Measurements from ENCODE around the gene ULK1.
"Not testable (repeated sequence)": the region's sequence is repeated elsewhere in the genome, so short reads cannot be mapped to it uniquely, and the experiment has no call there.

Gene ULK1

GRCh38 chr12:131862084-131862441 is 32.4 kb upstream of the ULK1 start:
- no peak for DNase-seq (ENCODE audit: low read depth)

- DNase-seq (ENCODE audit: low read depth): no peak
These were observed 31.8 kb upstream of the ULK1 start for GRCh38 chr12:131862600-131862993.

- DNase-seq (ENCODE audit: low read depth): no peak
These were observed 31.3 kb upstream of the ULK1 start for GRCh38 chr12:131862994-131863710.

GRCh38 chr12:131863711-131864396 is 30.6 kb upstream of the ULK1 start:
- DNase-seq (ENCODE audit: low read depth): no peak

- DNase-seq (ENCODE audit: low read depth): no peak
These were observed 30.0 kb upstream of the ULK1 start for GRCh38 chr12:131864469-131864868.

GRCh38 chr12:131865180-131865875 is 29.1 kb upstream of the ULK1 start:
- no peak for DNase-seq (ENCODE audit: low read depth)

- DNase-seq (ENCODE audit: low read depth): no peak
These were observed 27.0 kb upstream of the ULK1 start for GRCh38 chr12:131867471-131867870.

GRCh38 chr12:131867891-131868675 is 26.3 kb upstream of the ULK1 start:
- no peak for DNase-seq (ENCODE audit: low read depth)

- no peak for DNase-seq (ENCODE audit: low read depth)
These were observed 24.5 kb upstream of the ULK1 start for GRCh38 chr12:131869871-131870418.

GRCh38 chr12:131871677-131872076 is 22.7 kb upstream of the ULK1 start:
- DNase-seq (ENCODE audit: low read depth): no peak

GRCh38 chr12:131872154-131873051 is 22.0 kb upstream of the ULK1 start:
- no peak for DNase-seq (ENCODE audit: low read depth)

GRCh38 chr12:131873293-131873692 is 21.1 kb upstream of the ULK1 start:
- DNase-seq (ENCODE audit: low read depth): no peak

- not testable (repeated sequence) for DNase-seq (ENCODE audit: low read depth)
These were observed 19.4 kb upstream of the ULK1 start for GRCh38 chr12:131874972-131875371.

- DNase-seq (ENCODE audit: low read depth): not testable (repeated sequence)
These were observed 17.2 kb upstream of the ULK1 start for GRCh38 chr12:131877216-131877615.

GRCh38 chr12:131878436-131878835 is 16.0 kb upstream of the ULK1 start:
- not testable (repeated sequence) for DNase-seq (ENCODE audit: low read depth)

- no peak for DNase-seq (ENCODE audit: low read depth)
These were observed 11.5 kb upstream of the ULK1 start for GRCh38 chr12:131882804-131883520.

- DNase-seq (ENCODE audit: low read depth): no peak
These were observed 10.9 kb upstream of the ULK1 start for GRCh38 chr12:131883521-131883900.

- not testable (repeated sequence) for DNase-seq (ENCODE audit: low read depth)
These were observed 9.3 kb upstream of the ULK1 start for GRCh38 chr12:131885076-131885475.

- DNase-seq (ENCODE audit: low read depth): no peak
These were observed 8.8 kb upstream of the ULK1 start for GRCh38 chr12:131885543-131886057.

GRCh38 chr12:131891722-131892121 is 2.7 kb upstream of the ULK1 start:
- DNase-seq (ENCODE audit: low read depth): not testable (repeated sequence)

Data from stimulated activated CD8-positive, alpha-beta memory T cell treated with anti-CD3 and anti-CD28 coated beads, Interleukin-7, amount 100 ng/mL, for 24 hours (primary cell).